GM12873 (cell line): Measurements from ENCODE around the gene ZNF135.

Source experiments
- CTCF ChIP-seq: IDR thresholded peaks from 2 replicates; pipeline ENCODE4 v1.5.1; 2012; ENCODE audit warnings: low read depth, mild to moderate bottlenecking, moderate library complexity, low read length, control low read depth; ENCODE audit not compliant: insufficient read depth; ENCODE audit errors: missing control alignments

Gene ZNF135

GRCh38 chr19:58040751-58041525 lies 18.1 kb upstream of the ZNF135 start:
- no peak for TF ChIP-seq CTCF

GRCh38 chr19:58042495-58043340 lies 16.4 kb upstream of the ZNF135 start:
- TF ChIP-seq CTCF = peak; percentile 14

GRCh38 chr19:58044391-58044790 lies 14.7 kb upstream of the ZNF135 start:
- no peak for TF ChIP-seq CTCF

GRCh38 chr19:58044886-58045285 lies 14.2 kb upstream of the ZNF135 start:
- no peak for TF ChIP-seq CTCF

- no peak for TF ChIP-seq CTCF
Observed at GRCh38 chr19:58045411-58046050, 13.6 kb upstream of the ZNF135 start.

- TF ChIP-seq CTCF = no peak
Observed at GRCh38 chr19:58046856-58047255, 12.2 kb upstream of the ZNF135 start.

GRCh38 chr19:58047672-58048071 lies 11.4 kb upstream of the ZNF135 start:
- TF ChIP-seq CTCF = no peak
